Measurements from ENCODE around the gene ADH7. TPM values are rescaled to one million over a fixed set of nuclear protein-coding genes. Genes with fewer than 3 reads are reported as not detected.
A peak's percentile ranks its signal among the peaks of the same experiment; 100 is the strongest.

The ADH7 gene
- total RNA-seq, 1 donor from 2014 or later, result not detected

DNA sequence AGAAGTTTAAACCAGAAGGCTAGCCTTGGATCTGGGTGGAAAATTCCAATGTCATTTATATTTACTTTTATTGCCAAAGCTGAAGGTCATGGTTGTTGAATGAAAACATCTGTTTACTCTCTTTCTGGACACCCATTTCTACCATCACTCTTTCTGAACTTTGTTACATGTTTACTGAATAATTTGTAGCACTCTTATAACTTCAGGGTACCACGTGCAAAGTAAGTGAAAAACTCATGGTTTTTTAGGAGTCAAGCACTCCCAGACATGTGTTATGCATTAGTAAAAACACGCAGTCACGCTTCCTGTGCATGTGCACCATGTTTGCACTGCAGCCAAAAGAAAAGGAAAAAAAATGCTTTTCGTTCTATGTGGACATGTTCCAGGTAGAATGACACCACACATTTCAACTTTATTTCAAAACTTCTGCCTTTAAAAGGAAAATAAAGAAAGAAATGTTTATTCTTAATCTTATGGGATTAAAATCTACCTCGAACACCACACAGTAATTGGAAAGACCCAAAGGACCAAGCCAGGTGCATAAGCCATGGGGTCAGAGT, 51.2 kb downstream of the ADH7 start:
- DNase-seq (no peak), ATAC-seq (peak; percentile 74)
- TF ChIP-seq, protein P1, sequence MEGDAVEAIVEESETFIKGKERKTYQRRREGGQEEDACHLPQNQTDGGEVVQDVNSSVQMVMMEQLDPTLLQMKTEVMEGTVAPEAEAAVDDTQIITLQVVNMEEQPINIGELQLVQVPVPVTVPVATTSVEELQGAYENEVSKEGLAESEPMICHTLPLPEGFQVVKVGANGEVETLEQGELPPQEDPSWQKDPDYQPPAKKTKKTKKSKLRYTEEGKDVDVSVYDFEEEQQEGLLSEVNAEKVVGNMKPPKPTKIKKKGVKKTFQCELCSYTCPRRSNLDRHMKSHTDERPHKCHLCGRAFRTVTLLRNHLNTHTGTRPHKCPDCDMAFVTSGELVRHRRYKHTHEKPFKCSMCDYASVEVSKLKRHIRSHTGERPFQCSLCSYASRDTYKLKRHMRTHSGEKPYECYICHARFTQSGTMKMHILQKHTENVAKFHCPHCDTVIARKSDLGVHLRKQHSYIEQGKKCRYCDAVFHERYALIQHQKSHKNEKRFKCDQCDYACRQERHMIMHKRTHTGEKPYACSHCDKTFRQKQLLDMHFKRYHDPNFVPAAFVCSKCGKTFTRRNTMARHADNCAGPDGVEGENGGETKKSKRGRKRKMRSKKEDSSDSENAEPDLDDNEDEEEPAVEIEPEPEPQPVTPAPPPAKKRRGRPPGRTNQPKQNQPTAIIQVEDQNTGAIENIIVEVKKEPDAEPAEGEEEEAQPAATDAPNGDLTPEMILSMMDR (IDR thresholded peaks at IDR 0.05), result no peak
- Histone ChIP-seq H3K27me3 (no peaks in the 10 kb centered on the region), H3K4me1 (no peaks in the 10 kb centered on the region), H3K4me3 (no peak overlapping the region), H3K27ac (peak overlapping the region; percentile 65), H3K36me3 (no peaks in the 10 kb centered on the region), H3K9me3 (no peaks in the 10 kb centered on the region)
- intact Hi-C loops (cut with DNase I), result no loop called here

- H3K9me3 ChIP-seq, result no peaks in the 10 kb centered on the region
- H3K27me3 ChIP-seq, result no peaks in the 10 kb centered on the region
- H3K27ac ChIP-seq, result peak overlapping the region; percentile 65
- TF ChIP-seq, protein P1 (IDR thresholded peaks at IDR 0.05), result no peak
- intact Hi-C loops (cut with DNase I), result no loop called here
- no peaks in the 10 kb centered on the region for H3K4me1 ChIP-seq
- ATAC-seq, result no peak
- no peaks in the 10 kb centered on the region for H3K36me3 ChIP-seq
- no peak overlapping the region for H3K4me3 ChIP-seq
- no peak for DNase-seq
These were observed 51.7 kb downstream of the ADH7 start for GRCh38 chr4:99383399-99383798.

GRCh38 chr4:99382745-99383360, 52.3 kb downstream of the ADH7 start:
- Histone ChIP-seq H3K4me1 (no peaks in the 10 kb centered on the region), H3K27ac (peak overlapping the region; percentile 65), H3K4me3 (no peak overlapping the region), H3K27me3 (no peaks in the 10 kb centered on the region), H3K36me3 (no peaks in the 10 kb centered on the region), H3K9me3 (no peaks in the 10 kb centered on the region)
- intact Hi-C loops (cut with DNase I), result no loop called here
- DNase-seq (no peak), ATAC-seq (no peak)
- TF ChIP-seq, protein P1 (IDR thresholded peaks at IDR 0.05), result no peak

DNA sequence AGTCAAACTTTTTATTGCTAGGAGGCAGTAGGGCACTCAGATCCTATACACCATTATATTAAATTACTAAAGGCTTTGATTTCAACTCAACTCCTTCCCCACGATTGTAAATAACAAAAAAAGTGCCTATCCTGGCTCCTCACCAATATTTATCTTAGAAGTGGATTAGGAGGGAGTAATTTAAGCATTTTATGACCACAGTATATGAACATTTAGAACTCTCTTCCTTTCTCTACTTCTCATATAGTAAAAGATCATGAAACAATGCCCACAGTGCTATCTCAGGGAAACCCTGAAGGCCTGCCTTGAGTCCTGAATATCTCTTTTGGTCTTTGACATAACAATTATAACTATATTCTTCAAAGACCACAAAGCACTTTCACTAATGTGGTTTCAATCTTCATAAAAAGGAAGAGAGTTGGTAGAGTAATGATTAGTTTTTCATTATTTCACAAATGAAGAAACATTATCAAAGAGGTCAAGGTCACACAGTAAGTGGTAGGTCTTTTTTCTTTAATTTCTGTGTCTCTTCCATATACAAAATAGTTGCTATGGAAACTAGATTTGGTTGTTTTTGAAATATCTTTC, 53.5 kb downstream of the ADH7 start:
- TF ChIP-seq, protein P1 (IDR thresholded peaks at IDR 0.05), result no peak
- no peaks in the 10 kb centered on the region for H3K4me1 ChIP-seq
- H3K4me3 ChIP-seq, result no peak overlapping the region
- intact Hi-C loops (cut with DNase I), result no loop called here
- H3K27ac ChIP-seq, result peak overlapping the region; percentile 20
- DNase-seq (no peak), ATAC-seq (no peak)
- no peaks in the 10 kb centered on the region for H3K9me3 ChIP-seq
- H3K27me3 ChIP-seq, result no peaks in the 10 kb centered on the region
- H3K36me3 ChIP-seq, result no peaks in the 10 kb centered on the region

- no peaks in the 10 kb centered on the region for H3K27me3 ChIP-seq
- intact Hi-C loops (cut with DNase I), result no loop called here
These were observed 55.6 kb downstream of the ADH7 start for GRCh38 chr4:99379571-99379970.

More at GRCh38 chr4:99379571-99379970, 55.6 kb downstream of the ADH7 start:
- H3K4me1 ChIP-seq, result no peaks in the 10 kb centered on the region
- no peaks in the 10 kb centered on the region for H3K36me3 ChIP-seq
- DNase-seq (no peak), ATAC-seq (no peak)
- H3K9me3 ChIP-seq, result no peaks in the 10 kb centered on the region
- TF ChIP-seq, protein P1 (IDR thresholded peaks at IDR 0.05), result no peak
- H3K27ac ChIP-seq, result no peak overlapping the region
- H3K4me3 ChIP-seq, result no peak overlapping the region

All from upper lobe of right lung (tissue), 1 donor.